ENCODE measurements around the gene TMEM41A.
A peak's percentile ranks its signal among the peaks of the same experiment; 100 is the strongest.

Gene TMEM41A

GRCh38 chr3:185498503-185499396 lies at the start of gene TMEM41A:
Gene TMEM41A (minus strand): TSS chr3:185499035. CDS start chr3:185498961, 74 bp downstream.
- no peak for TF ChIP-seq CTCF (IDR thresholded peaks at IDR 0.05; ENCODE audit: low read depth, low read length)

GRCh38 chr3:185540695-185541094 lies 41.9 kb upstream of the TMEM41A start:
- TF ChIP-seq CTCF (IDR thresholded peaks at IDR 0.05; ENCODE audit: low read depth, low read length), result no peak
- H3K4me3 ChIP-seq (ENCODE audit: low read depth, low read length), result no peak overlapping the region

More at GRCh38 chr3:185498503-185499396, at the start of gene TMEM41A:
- peak within 1 kb of the TSS; percentile 94 for H3K4me3 ChIP-seq (ENCODE audit: low read depth, low read length)

- H3K4me3 ChIP-seq (ENCODE audit: low read depth, low read length), result no peak overlapping the region
- no peak for TF ChIP-seq CTCF (IDR thresholded peaks at IDR 0.05; ENCODE audit: low read depth, low read length)
These were observed 41.1 kb upstream of the TMEM41A start for GRCh38 chr3:185539934-185540333.

GRCh38 chr3:185537369-185537970 lies 38.6 kb upstream of the TMEM41A start:
- H3K4me3 ChIP-seq (ENCODE audit: low read depth, low read length), result no peak overlapping the region
- no peak for TF ChIP-seq CTCF (IDR thresholded peaks at IDR 0.05; ENCODE audit: low read depth, low read length)

- TF ChIP-seq CTCF (IDR thresholded peaks at IDR 0.05; ENCODE audit: low read depth, low read length), result no peak
- no peak overlapping the region for H3K4me3 ChIP-seq (ENCODE audit: low read depth, low read length)
These were observed 35.7 kb upstream of the TMEM41A start for GRCh38 chr3:185534511-185534910.

GRCh38 chr3:185532901-185533300 lies 34.1 kb upstream of the TMEM41A start:
- no peak overlapping the region for H3K4me3 ChIP-seq (ENCODE audit: low read depth, low read length)
- no peak for TF ChIP-seq CTCF (IDR thresholded peaks at IDR 0.05; ENCODE audit: low read depth, low read length)

- H3K4me3 ChIP-seq (ENCODE audit: low read depth, low read length), result no peak overlapping the region
- no peak for TF ChIP-seq CTCF (IDR thresholded peaks at IDR 0.05; ENCODE audit: low read depth, low read length)
These were observed 32.0 kb upstream of the TMEM41A start for GRCh38 chr3:185530856-185531255.

All from WI38 (cell line).